HG03432 (cell line): Measurements from ENCODE around the gene OR52B2.
"Not testable (repeated sequence)": the region's sequence is repeated elsewhere in the genome, so short reads cannot be mapped to it uniquely, and the experiment has no call there.

Experiments used
- ATAC-seq: cut with Tn5 transposase; IDR thresholded peaks from one replicate; pipeline ENCODE4 v1.9.1; 2021; ENCODE audit warnings: mild to moderate bottlenecking, moderate library complexity; ENCODE audit not compliant: unreplicated experiment

Gene OR52B2

GRCh38 chr11:6156628-6157359 is 13.3 kb downstream of the OR52B2 start:
- no peak for ATAC-seq

GRCh38 chr11:6152126-6152525 is 18.0 kb downstream of the OR52B2 start:
- no peak for ATAC-seq

- ATAC-seq: no peak
Observed at GRCh38 chr11:6151117-6151516, 19.0 kb downstream of the OR52B2 start.

GRCh38 chr11:6143737-6144136 is 26.4 kb downstream of the OR52B2 start:
- ATAC-seq: not testable (repeated sequence)

GRCh38 chr11:6142936-6143335 is 27.2 kb downstream of the OR52B2 start:
- ATAC-seq: no peak

- ATAC-seq: not testable (repeated sequence)
Observed at GRCh38 chr11:6135936-6136335, 34.2 kb downstream of the OR52B2 start.

- no peak for ATAC-seq
Observed at GRCh38 chr11:6132431-6132830, 37.7 kb downstream of the OR52B2 start.

- no peak for ATAC-seq
Observed at GRCh38 chr11:6129635-6130034, 40.5 kb downstream of the OR52B2 start.

GRCh38 chr11:6129011-6129410 is 41.1 kb downstream of the OR52B2 start:
- no peak for ATAC-seq

GRCh38 chr11:6127881-6128280 is 42.2 kb downstream of the OR52B2 start:
- no peak for ATAC-seq

GRCh38 chr11:6124245-6124644 is 45.9 kb downstream of the OR52B2 start:
- ATAC-seq: no peak
